HepG2 (cell line): ENCODE data around the gene HAUS7. TPM values are rescaled to one million over a fixed set of nuclear protein-coding genes. Genes with fewer than 3 reads are reported as not detected.

ENCODE experiments used
- ATAC-seq: fragments of 200-7000 bp; cut with Tn5 transposase; 3 replicates; pipeline ENCODE4 v1.9.1; 2020; ENCODE audit warnings: mild to moderate bottlenecking, moderate library complexity
- BruUV-seq: library from RNA; stranded (reverse); fragments of 400-500 nt; replicated peaks from 2 replicates; lab custom pipeline; 2021; lab: Mats Ljungman, UMichigan
- CTCF ChIA-PET: fragments of 300-600 bp; formaldehyde crosslinking; extraction: SDS; loops from one replicate; lab custom pipeline; 2021; ENCODE audit warnings: low total read pairs, inconsistent platforms, low intra/inter-chr PET ratio; lab: Yijun Ruan, JAX
- POLR2A ChIA-PET: fragments of 350-600 bp; sonication (Branson Sonifier 250); formaldehyde crosslinking; loops from one replicate; lab custom pipeline; 2020; ENCODE audit warnings: antibody characterized with exemption, inconsistent platforms; lab: Yijun Ruan, JAX
- DNase-seq: peaks from one replicate; pipeline ENCODE4 v3.0.0-alpha.2; 2015; ENCODE audit warnings: low spot score
- FAIRE-seq: peaks from 3 replicates; lab custom pipeline; 2011; peaks lifted over from hg19 to GRCh38; lab: Jason Lieb, UNC
- H2AFZ ChIP-seq: one replicate; pipeline ENCODE4 v1.6.1; 2011; ENCODE audit warnings: low read length, inconsistent platforms
- H3K27ac ChIP-seq: fragments of 300-600 bp; 3 replicates; pipeline ENCODE4 v1.8.0; 2011; ENCODE audit warnings: mixed run types, mild to moderate bottlenecking, mixed read lengths, low read length, inconsistent platforms; ENCODE audit not compliant: insufficient read depth; ENCODE audit errors: extremely low read length
- H3K27me3 ChIP-seq, 2 experiments: fragments of 200-600 bp in 1 of 2; 2 replicates in 1 of 2; 3 replicates in 1 of 2; pipeline versions ENCODE4 v1.6.0 to v1.8.0; 2011; ENCODE audit warnings: low read length in 2 of 2, mild to moderate bottlenecking in 2 of 2, moderate library complexity in 2 of 2, inconsistent platforms in 1 of 2; ENCODE audit not compliant: insufficient read depth in 2 of 2, control insufficient read depth in 1 of 2
- H3K36me3 ChIP-seq, 2 experiments: fragments of 200-600 bp in 1 of 2; replicated peaks in 1 of 2; 2 replicates in 1 of 2; 3 replicates in 1 of 2; pipeline versions ENCODE4 v1.5.1 to v1.8.0; 2011; ENCODE audit warnings: low read length in 2 of 2, inconsistent platforms in 1 of 2; ENCODE audit not compliant: insufficient read depth in 2 of 2, control insufficient read depth in 1 of 2
- H3K4me1 ChIP-seq: 2 replicates; pipeline ENCODE4 v1.5.1; 2012; ENCODE audit warnings: low read length, inconsistent platforms; ENCODE audit not compliant: insufficient read depth
- H3K4me2 ChIP-seq: 2 replicates; pipeline ENCODE4 v1.6.0; 2011; ENCODE audit warnings: low read depth, low read length, inconsistent platforms
- H3K4me3 ChIP-seq, 3 experiments: fragments of 200-600 bp in 1 of 3; sonication (generic), shearing (Covaris generic) in 1 of 3; replicated peaks in 1 of 3; 2 replicates each; pipeline ENCODE4 v1.5.1; 2011 to 2016; ENCODE audit warnings: low read length in 3 of 3, inconsistent platforms in 2 of 3, low read depth in 2 of 3, mild to moderate bottlenecking in 2 of 3, control low read depth in 1 of 3, mixed read lengths in 1 of 3; ENCODE audit not compliant: insufficient read depth in 1 of 3
- H3K79me2 ChIP-seq: one replicate; pipeline ENCODE4 v1.6.1; 2011; ENCODE audit warnings: low read length, inconsistent platforms; ENCODE audit not compliant: insufficient read depth
- H3K9ac ChIP-seq: 2 replicates; pipeline ENCODE4 v1.6.0; 2011; ENCODE audit warnings: mild to moderate bottlenecking, low read depth, low read length, inconsistent platforms; ENCODE audit not compliant: insufficient read depth
- H3K9me3 ChIP-seq: 2 replicates; pipeline ENCODE4 v1.5.1; 2012; ENCODE audit warnings: mild to moderate bottlenecking, low read length
- H4K20me1 ChIP-seq: 2 replicates; pipeline ENCODE4 v1.6.0; 2011; ENCODE audit warnings: inconsistent platforms, mild to moderate bottlenecking, low read length, moderate library complexity; ENCODE audit not compliant: insufficient read depth
- GATAD2A ChIP-seq: IDR thresholded peaks from 2 replicates; pipeline ENCODE4 v1.6.1; 2016
- HNRNPL ChIP-seq: fragments of 200-400 bp; formaldehyde crosslinking; IDR thresholded peaks from 2 replicates; pipeline ENCODE4 v1.6.1; 2017; ENCODE audit warnings: mild to moderate bottlenecking, low read depth, low read length
- KDM4B ChIP-seq: sonication (generic); formaldehyde crosslinking; IDR thresholded peaks from 2 replicates; pipeline ENCODE4 v1.4.0; 2020; ENCODE audit warnings: missing genetic modification reagents
- KDM6A ChIP-seq: IDR thresholded peaks from 2 replicates; pipeline ENCODE4 v1.6.1; 2016; ENCODE audit warnings: low read depth
- PCBP1 ChIP-seq: fragments of 200-400 bp; formaldehyde crosslinking; IDR thresholded peaks from 2 replicates; pipeline ENCODE4 v1.6.1; 2017; ENCODE audit warnings: mild to moderate bottlenecking, low read depth, low read length, borderline replicate concordance
- SMAD3 ChIP-seq: sonication (generic); formaldehyde crosslinking; IDR thresholded peaks from 2 replicates; pipeline ENCODE4 v1.4.0; 2020; ENCODE audit warnings: missing genetic modification reagents
- ZC3H13 ChIP-seq: sonication (generic); formaldehyde crosslinking; IDR thresholded peaks from 2 replicates; pipeline ENCODE4 v1.8.1; 2023; ENCODE audit warnings: mild to moderate bottlenecking, missing genetic modification reagents, moderate library complexity
- ZNF253 ChIP-seq: sonication (generic); formaldehyde crosslinking; IDR thresholded peaks from 2 replicates; pipeline ENCODE4 v1.8.0; 2022; ENCODE audit warnings: mild to moderate bottlenecking, missing genetic modification reagents, borderline replicate concordance
- ZNF639 ChIP-seq: conservative IDR thresholded peaks from 2 replicates; pipeline ENCODE4 v1.6.1; 2018; ENCODE audit warnings: missing genetic modification reagents
- ZNF776 ChIP-seq: sonication (generic); formaldehyde crosslinking; IDR thresholded peaks from 2 replicates; pipeline ENCODE4 v1.4.0; 2020; ENCODE audit warnings: mild to moderate bottlenecking, missing genetic modification reagents
- ZNF790 ChIP-seq: sonication (generic); formaldehyde crosslinking; IDR thresholded peaks from 2 replicates; pipeline ENCODE4 v1.8.0; 2022; ENCODE audit warnings: missing genetic modification reagents, mild to moderate bottlenecking, borderline replicate concordance
- WGBS: methylation state at CpG from one replicate; pipeline ENCODE4 v1.1.6; 2017; ENCODE audit warnings: low lambda C conversion rate; 5-methylcytosine and 5-hydroxymethylcytosine counted together
- in situ Hi-C: cut with HindIII; loops from 2 replicates; pipeline ENCODE4 v1.10.0; 2017; ENCODE audit warnings: low pct_unique_long_range_greater_than_20kb; ENCODE audit not compliant: extremely low pct_ligation_motif_present
- intact Hi-C: fragments of 100-400 bp; cut with micrococcal nuclease; formaldehyde crosslinking; loops from one replicate; pipeline ENCODE4 v1.10.0; 2022; ENCODE audit not compliant: unreplicated experiment
- polyA plus RNA-seq, 8 experiments: library from polyadenylated mRNA; depleted of rRNA in 3 of 8; stranded (reverse) in 7 of 8; unstranded in 1 of 8; fragments of >200 nt; fragmentation: Illumina TruSeq in 4 of 8; extraction: Trizol in 4 of 8; gene quantifications; 2 replicates each; pipeline versions ENCODE4 v1.2.1 to v1.2.3, GENCODE V29; 2011 to 2016; ENCODE audit warnings: low read depth in 4 of 8, missing spikeins in 1 of 8, mixed read lengths in 1 of 8; ENCODE audit not compliant: insufficient read depth in 1 of 8
- total RNA-seq, 5 experiments: library from RNA; depleted of rRNA; stranded (reverse); fragments of >200 nt; fragmentation: Illumina TruSeq; extraction: Trizol; gene quantifications; 2 replicates each; pipeline ENCODE4 v1.2.3, GENCODE V29; 2016; ENCODE audit warnings: low read depth in 1 of 5

The HAUS7 gene
- total and polyA plus RNA-seq, 2 of the 13 experiments (the other 11 are each of a cell fraction or from before 2014, with no cell fraction given), result 10.9 to 42.4 TPM

DNA sequence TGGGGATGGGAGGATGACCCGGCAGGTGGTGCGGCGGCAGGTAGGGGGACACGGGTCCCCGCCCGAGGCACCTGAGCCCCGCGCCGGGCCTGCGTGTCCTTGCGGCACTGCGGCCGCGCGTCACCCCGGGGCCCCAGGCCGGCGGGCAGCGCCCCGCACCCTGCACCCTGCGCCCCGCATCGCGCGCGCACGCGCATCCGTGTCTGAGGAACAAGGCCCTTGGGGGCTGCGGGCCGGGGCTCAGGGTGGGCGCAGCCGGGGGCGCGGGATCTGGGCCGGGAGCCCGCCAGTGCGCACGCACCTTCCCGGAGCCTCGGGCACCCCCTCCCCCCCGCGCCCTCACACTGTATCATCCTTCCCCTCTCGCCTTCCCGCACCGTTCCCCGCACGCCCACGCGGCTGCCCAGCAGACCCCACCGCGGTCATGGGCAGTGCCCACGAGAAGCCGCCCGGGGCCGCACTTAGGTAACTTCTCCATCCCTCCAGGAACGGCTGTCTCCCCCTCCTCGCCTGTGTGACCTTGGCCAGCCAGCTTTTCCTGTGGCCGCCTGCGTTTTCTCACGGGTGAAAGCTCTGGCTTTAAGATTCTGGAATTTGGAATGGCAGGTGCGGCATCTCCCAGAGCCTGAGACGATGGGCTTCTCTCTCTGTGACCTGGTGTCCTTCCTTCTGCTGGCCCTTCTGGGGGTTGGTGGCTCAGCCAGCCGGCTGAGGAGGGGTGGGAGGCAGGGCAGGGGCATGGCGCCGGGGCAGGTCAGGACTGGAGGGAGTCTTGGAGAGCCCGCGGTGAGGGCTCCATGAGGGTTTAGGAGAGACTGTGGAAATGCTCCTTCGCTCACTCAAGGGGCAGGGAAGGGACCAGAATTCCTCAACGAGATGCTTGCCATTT lies 47.8 kb upstream of the HAUS7 start:
- Histone ChIP-seq H4K20me1 (no peaks in the 10 kb centered on the region), H3K4me1 (no peaks in the 10 kb centered on the region), H3K9me3 (no peaks in the 10 kb centered on the region), H3K9ac (no peak overlapping the region), H2AFZ (no peak overlapping the region), H3K27me3 (peaks cover 0 to 10% of the 10 kb centered on the region in 2 experiments; a peak in 1 of 5 replicates), H3K4me2 (no peak overlapping the region), H3K4me3 (no peak overlapping the region), H3K79me2 (no peaks in the 10 kb centered on the region), H3K27ac (no peak overlapping the region), H3K36me3 (no peaks in the 10 kb centered on the region)
- WGBS, result 38% methylated on average over 13 of the region's 70 CpGs
- no peak for FAIRE-seq
- no peak for ATAC-seq
- intact Hi-C loops (no loop called here), in situ Hi-C loops (no loop called here)
- no peak for DNase-seq
- ChIA-PET POLR2A (no interaction called here), CTCF (no interaction called here)
- TF ChIP-seq ZC3H13 (CRISPR knock-in tag), result no peak
- no peak for TF ChIP-seq KDM6A
- TF ChIP-seq HNRNPL, result no peak
- TF ChIP-seq ZNF639 (CRISPR knock-in tag), result no peak
- TF ChIP-seq ZNF253 (CRISPR knock-in tag), result no peak
- TF ChIP-seq SMAD3 (CRISPR knock-in tag), result no peak
- no peak for TF ChIP-seq ZNF776 (CRISPR knock-in tag)
- TF ChIP-seq GATAD2A (CRISPR knock-in tag), result no peak
- no peak for TF ChIP-seq KDM4B (CRISPR knock-in tag)
- TF ChIP-seq ZNF790 (CRISPR knock-in tag), result no peak
- TF ChIP-seq PCBP1, result no peak
- no TSS peak for BruUV-seq
